ENCODE measurements around the gene CRYZ.

- TF ChIP-seq EZH2 (IDR thresholded peaks at IDR 0.05; ENCODE audit: borderline replicate concordance, low read length) (no peak), CTCF (conservative IDR thresholded peaks at IDR 0.05 in 1 of 2, IDR thresholded peaks at IDR 0.05 in 1 of 2; ENCODE audit: extremely low read depth in 1 of 2, insufficient read depth in 1 of 2, low read depth in 1 of 2, low read length in 2 of 2) (no peak)
These were observed 17.0 kb downstream of the CRYZ start for GRCh38 chr1:74715806-74716205.
